Epithelial cell of esophagus (primary cell): Measurements from ENCODE around the gene CD1C.
"Not testable (repeated sequence)": the region's sequence is repeated elsewhere in the genome, so short reads cannot be mapped to it uniquely, and the experiment has no call there.

Experiments
- DNase-seq: peaks from one replicate; pipeline ENCODE4 v3.0.0; 2010; ENCODE audit warnings: low read depth
- H3K4me3 ChIP-seq: 2 replicates; pipeline ENCODE4 v1.5.1; 2011; ENCODE audit warnings: mild to moderate bottlenecking, low read length, control low read depth
- TF ChIP-seq, protein P1 (sequence below): IDR thresholded peaks from 2 replicates; pipeline ENCODE4 v1.5.1; 2011; ENCODE audit warnings: low read depth, mild to moderate bottlenecking, low read length, control low read depth, inconsistent platforms; ENCODE audit not compliant: insufficient read depth; ENCODE audit errors: missing control alignments

CD1C gene

DNA sequence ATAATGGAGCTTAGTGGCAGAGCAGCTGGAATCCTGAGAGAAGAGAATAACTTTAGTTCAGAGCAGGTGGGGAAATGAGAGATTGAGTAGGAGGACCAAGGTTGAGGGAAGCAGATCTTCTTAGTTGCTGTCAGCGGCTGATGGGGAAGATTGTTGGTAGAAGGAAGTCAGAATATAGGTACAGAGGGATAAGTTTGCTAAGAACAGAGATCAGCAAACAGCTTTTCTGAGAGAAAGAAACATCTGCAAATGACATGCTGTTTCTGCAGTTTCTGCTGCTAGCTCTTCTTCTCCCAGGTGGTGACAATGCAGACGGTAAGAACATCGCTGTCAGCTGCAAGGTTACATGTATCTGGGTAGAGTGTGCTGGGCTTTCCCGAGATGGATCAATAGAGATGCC, at the start of gene CD1C:
CD1C (plus strand) TSS at position 113 of the 400 bp plus-strand sequence; CDS start at position 255, 142 bp downstream.
- no peak for DNase-seq
- TF ChIP-seq, protein P1, sequence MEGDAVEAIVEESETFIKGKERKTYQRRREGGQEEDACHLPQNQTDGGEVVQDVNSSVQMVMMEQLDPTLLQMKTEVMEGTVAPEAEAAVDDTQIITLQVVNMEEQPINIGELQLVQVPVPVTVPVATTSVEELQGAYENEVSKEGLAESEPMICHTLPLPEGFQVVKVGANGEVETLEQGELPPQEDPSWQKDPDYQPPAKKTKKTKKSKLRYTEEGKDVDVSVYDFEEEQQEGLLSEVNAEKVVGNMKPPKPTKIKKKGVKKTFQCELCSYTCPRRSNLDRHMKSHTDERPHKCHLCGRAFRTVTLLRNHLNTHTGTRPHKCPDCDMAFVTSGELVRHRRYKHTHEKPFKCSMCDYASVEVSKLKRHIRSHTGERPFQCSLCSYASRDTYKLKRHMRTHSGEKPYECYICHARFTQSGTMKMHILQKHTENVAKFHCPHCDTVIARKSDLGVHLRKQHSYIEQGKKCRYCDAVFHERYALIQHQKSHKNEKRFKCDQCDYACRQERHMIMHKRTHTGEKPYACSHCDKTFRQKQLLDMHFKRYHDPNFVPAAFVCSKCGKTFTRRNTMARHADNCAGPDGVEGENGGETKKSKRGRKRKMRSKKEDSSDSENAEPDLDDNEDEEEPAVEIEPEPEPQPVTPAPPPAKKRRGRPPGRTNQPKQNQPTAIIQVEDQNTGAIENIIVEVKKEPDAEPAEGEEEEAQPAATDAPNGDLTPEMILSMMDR = no peak
- H3K4me3 ChIP-seq = no peak within 1 kb of the TSS

DNA sequence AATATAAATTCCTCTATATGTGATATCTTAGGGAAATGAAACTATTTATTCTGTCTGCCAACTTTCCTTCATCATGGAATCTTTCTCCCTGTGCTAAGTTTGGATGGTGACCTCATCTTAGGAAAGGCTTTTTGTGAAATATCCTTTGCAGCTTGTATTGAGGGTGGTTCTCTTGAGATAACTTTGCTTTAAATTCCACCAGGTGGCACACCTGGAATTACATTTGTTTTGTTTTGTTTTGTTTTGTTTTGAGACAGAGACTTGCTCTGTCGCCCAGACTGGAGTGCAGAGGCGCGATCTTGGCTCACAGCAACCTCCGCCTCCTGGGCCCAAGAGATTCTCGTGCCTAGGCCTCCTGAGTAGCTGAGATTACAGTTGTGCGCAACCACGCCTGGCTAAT, 43.1 kb upstream of the CD1C start:
- TF ChIP-seq, protein P1 = peak; percentile 34
- peak; percentile 36 for DNase-seq
- H3K4me3 ChIP-seq = no peak overlapping the region

DNA sequence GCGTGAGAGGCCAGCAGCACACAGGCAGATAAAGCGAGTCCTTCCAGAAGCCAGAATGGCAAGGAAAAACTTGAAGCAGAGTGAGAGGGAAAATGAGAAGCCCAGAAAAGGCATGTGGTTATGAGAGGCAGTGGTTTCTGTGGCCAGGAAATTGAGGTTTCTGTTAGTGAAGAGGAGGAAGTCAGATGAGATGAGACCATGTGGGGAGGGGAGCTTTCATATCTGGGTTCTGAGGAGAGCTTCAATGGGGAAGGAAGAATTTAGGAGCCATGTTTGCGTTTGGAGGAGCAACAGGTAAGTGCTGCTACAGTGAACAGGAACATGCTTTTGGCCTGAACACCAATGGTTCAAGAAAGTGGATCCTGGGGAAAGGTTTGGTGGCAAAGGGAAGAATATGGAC, 41.6 kb upstream of the CD1C start:
- DNase-seq = no peak
- no peak overlapping the region for H3K4me3 ChIP-seq
- TF ChIP-seq, protein P1 = no peak

DNA sequence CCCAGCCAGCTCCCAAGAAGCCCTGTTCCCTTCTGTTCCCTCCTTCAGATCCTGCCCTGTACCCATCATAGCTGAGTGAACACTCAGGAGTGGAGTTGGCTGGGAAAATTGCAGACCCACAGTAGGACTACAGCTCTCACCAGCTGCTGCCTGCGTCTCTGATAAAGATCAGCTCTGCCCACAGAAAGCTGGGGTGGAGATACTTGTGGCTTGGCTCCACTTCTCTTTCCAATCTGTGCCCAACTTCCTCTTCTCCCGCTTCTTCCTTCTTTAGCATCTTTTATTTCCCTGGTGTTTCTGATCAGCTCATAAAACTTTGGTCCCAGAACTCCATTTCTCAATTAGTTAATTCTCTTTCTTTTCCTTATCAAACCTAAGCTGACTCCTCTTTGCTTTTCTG, 41.0 kb upstream of the CD1C start:
- TF ChIP-seq, protein P1 = no peak
- H3K4me3 ChIP-seq = no peak overlapping the region
- DNase-seq = no peak

DNA sequence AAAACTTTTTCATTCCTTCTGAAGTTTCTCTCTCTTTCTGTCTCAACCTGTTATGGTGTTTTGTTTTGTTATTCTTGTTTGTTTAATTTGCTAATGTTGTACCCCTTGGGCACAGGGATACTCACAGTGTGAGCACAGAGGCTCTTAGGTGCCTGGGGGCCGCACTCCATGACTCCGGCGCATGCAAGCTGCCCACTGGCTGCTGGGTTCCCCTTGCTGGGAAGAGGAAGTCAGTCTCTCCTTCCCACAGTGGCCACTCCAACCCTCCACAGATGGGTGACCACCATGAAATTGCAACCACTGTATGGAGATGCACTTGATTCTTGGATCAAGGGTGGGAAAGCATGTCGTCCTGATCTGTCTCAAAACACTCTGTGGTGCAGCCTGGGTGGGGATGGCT, 40.1 kb upstream of the CD1C start:
- no peak overlapping the region for H3K4me3 ChIP-seq
- no peak for DNase-seq
- TF ChIP-seq, protein P1 = no peak

DNA sequence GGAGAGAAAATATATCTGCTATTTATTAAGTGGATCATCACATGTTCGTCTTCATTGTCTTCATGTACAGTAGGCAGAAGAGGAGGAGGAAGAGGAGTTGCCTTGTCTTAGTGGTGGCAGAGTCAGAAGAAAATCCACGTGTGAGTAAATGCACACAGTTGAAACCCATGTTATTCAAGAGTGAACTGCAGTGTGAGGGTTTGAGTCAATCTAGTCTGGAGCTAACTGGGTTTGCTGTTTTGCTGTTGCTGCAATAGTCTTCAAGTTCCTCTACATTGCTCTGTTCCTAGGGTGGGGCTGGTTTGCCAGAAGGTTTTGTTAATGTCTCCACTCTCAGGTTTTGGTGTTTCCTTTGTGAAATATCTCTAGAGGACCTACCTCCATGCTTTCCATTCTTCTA, 38.6 kb upstream of the CD1C start:
- H3K4me3 ChIP-seq = no peak overlapping the region
- DNase-seq = no peak
- TF ChIP-seq, protein P1 = no peak

DNA sequence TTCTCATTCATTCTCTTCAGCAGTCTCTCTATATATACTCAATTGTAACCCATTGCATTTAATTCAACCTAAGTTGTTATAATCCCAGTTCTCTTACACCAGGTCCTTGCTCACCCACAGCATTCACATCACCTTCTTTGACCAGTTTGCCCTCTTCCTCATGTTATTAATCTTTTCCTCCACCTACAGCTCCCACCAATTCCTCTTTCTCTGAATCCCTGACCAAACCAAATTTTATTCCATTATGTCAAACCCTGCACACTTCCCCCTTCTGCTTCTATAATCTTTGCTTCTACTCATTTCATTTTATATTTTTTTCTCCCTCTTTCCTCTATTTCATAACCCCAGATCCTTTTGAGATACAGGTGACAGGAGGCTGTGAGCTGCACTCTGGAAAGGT, 34.1 kb upstream of the CD1C start:
- no peak for DNase-seq
- TF ChIP-seq, protein P1 = no peak
- H3K4me3 ChIP-seq = no peak overlapping the region

DNA sequence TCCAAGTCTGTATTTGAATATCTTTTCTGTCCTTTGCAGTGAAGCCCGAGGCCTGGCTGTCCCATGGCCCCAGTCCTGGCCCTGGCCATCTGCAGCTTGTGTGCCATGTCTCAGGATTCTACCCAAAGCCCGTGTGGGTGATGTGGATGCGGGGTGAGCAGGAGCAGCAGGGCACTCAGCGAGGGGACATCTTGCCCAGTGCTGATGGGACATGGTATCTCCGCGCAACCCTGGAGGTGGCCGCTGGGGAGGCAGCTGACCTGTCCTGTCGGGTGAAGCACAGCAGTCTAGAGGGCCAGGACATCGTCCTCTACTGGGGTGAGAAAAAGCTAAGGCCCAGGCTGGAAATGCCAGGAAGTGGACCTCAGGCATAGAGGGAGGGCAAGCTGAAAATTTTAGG, 33.0 kb upstream of the CD1C start:
- H3K4me3 ChIP-seq, DNase-seq: not testable (repeated sequence)
